Fibroblast of lung (primary cell): Measurements from ENCODE around the gene RAB37. TPM values are rescaled to one million over a fixed set of nuclear protein-coding genes. Genes with fewer than 3 reads are reported as not detected.

Experiments used
- DNase-seq, 2 donors: peaks; one replicate each; pipeline versions ENCODE4 v3.0.0 to v3.0.0-alpha.2; 2010; ENCODE audit warnings: low read depth in 2 of 2
- H2AFZ ChIP-seq: 2 replicates; pipeline ENCODE4 v1.5.1; 2012; ENCODE audit warnings: low read length, control low read depth, inconsistent platforms
- H3K27ac ChIP-seq: 2 replicates; pipeline ENCODE4 v1.5.1; 2011; ENCODE audit warnings: low read length, control low read depth; ENCODE audit not compliant: insufficient read depth
- H3K27me3 ChIP-seq: 2 replicates; pipeline ENCODE4 v1.5.1; 2011; ENCODE audit warnings: mild to moderate bottlenecking, low read length; ENCODE audit not compliant: control insufficient read depth, insufficient read depth
- H3K36me3 ChIP-seq: 2 replicates; pipeline ENCODE4 v1.5.1; 2011; ENCODE audit warnings: low read length; ENCODE audit not compliant: control insufficient read depth, insufficient read depth
- H3K4me1 ChIP-seq: 2 replicates; pipeline ENCODE4 v1.5.1; 2011; ENCODE audit warnings: low read length; ENCODE audit not compliant: control insufficient read depth, insufficient read depth; ENCODE audit errors: extremely low read depth
- H3K4me2 ChIP-seq: 2 replicates; pipeline ENCODE4 v1.5.1; 2011; ENCODE audit warnings: low read length, control low read depth; ENCODE audit not compliant: insufficient read depth; ENCODE audit errors: extremely low read depth
- H3K4me3 ChIP-seq, 4 experiments: fragments of 200-600 bp in 1 of 4; sonication (generic) in 1 of 4; replicated peaks in 1 of 4; 2 replicates each; pipeline ENCODE4 v1.5.1; 2011 to 2016; ENCODE audit warnings: low read length in 4 of 4, low read depth in 3 of 4, mild to moderate bottlenecking in 3 of 4, control low read depth in 2 of 4, inconsistent platforms in 1 of 4, mixed read lengths in 1 of 4; ENCODE audit not compliant: insufficient read depth in 1 of 4; ENCODE audit errors: control extremely low read depth in 1 of 4
- H3K79me2 ChIP-seq: 2 replicates; pipeline ENCODE4 v1.5.1; 2012; ENCODE audit warnings: mild to moderate bottlenecking, low read length, inconsistent platforms; ENCODE audit not compliant: control insufficient read depth, insufficient read depth
- H3K9ac ChIP-seq: 2 replicates; pipeline ENCODE4 v1.5.1; 2011; ENCODE audit warnings: mild to moderate bottlenecking, low read length, control low read depth; ENCODE audit not compliant: insufficient read depth
- H3K9me3 ChIP-seq: 2 replicates; pipeline ENCODE4 v1.5.1; 2012; ENCODE audit warnings: low read depth, low read length; ENCODE audit not compliant: control insufficient read depth, insufficient read depth
- H4K20me1 ChIP-seq: 2 replicates; pipeline ENCODE4 v1.5.1; 2011; ENCODE audit warnings: low read length; ENCODE audit not compliant: control insufficient read depth, insufficient read depth; ENCODE audit errors: extremely low read depth
- CTCF ChIP-seq, 2 donors: IDR thresholded peaks in 1 of 2; conservative IDR thresholded peaks in 1 of 2; 1 replicate in 1 of 2; 2 replicates in 1 of 2; pipeline ENCODE4 v1.5.1; 2011 to 2012; ENCODE audit warnings: low read length in 2 of 2, control low read depth in 1 of 2, inconsistent platforms in 1 of 2, low read depth in 1 of 2, mild to moderate bottlenecking in 1 of 2
- EZH2 ChIP-seq: IDR thresholded peaks from 2 replicates; pipeline ENCODE4 v1.5.1; 2012; ENCODE audit warnings: low read length, control low read depth, mild to moderate bottlenecking; ENCODE audit errors: missing control alignments
- polyA minus RNA-seq: library from RNA; depleted of rRNA, polyadenylated mRNA; stranded (reverse); fragments of >200 nt; gene quantifications from 2 replicates; pipeline ENCODE4 v1.2.3, GENCODE V29; 2011; ENCODE audit warnings: low replicate concordance
- polyA plus RNA-seq, 2 donors: library from polyadenylated mRNA; depleted of rRNA in 1 of 2; stranded (reverse) in 1 of 2; unstranded in 1 of 2; fragments of >200 nt; gene quantifications; 2 replicates each; pipeline ENCODE4 v1.2.1, GENCODE V29; 2011 to 2012; ENCODE audit warnings: missing spikeins in 1 of 2
- total RNA-seq: library from RNA; depleted of rRNA; stranded (reverse); fragments of >200 nt; gene quantifications from 2 replicates; pipeline ENCODE4 v1.2.1, GENCODE V29; 2014

The RAB37 gene
- 0.26 and 0.66 TPM in 2 replicates for total RNA-seq
- polyA plus RNA-seq: 0.08 and 0.65 TPM in 2 replicates
- polyA plus RNA-seq (2012): 0.18 and 0.41 TPM in 2 replicates
- polyA minus RNA-seq: 0.33 TPM in 1 of 2 replicates, not detected in the other

DNA sequence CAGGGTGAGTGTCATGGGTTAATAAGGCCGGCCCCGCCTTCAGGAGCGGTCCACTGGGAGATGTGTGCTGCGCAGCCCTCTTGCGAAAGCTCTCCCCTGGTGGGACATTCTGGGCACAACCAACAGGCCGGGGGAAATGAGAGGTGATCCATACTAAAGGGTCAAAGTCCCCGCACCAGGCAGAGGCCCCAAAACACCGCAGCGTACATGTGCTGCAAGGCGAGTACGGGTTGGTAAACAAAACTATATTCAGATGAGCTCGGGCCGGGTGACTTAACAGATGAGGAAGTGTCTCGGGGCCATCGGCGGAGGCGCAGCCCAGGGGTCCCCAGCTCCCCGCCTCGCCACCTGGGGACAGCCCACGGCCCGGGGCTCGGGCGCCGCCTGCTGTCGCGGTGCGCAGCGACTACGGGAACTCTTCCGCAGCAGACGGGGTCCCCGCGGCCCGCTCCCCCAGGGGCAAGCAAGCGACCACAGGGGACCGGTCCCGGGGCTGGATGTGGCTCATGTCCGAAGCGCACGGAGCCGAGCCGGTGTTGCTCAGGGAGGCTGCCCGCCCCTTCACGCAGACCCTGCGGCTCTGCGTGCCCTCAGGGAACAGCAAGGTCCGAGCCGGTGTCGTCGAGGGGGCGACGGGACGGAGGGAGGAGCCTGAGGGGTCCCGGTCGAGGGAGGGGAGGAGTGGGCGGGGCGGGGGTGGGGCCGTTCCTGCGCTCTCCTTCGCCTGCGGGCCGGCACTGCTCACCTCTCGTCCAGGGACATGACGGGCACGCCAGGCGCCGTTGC is at the start of gene RAB37:
TSS of gene RAB37 (plus strand) at position 744 of the 786 bp plus-strand sequence. CDS start at position 761, 17 bp downstream.
- no peak within 1 kb of the TSS for H2AFZ ChIP-seq
- H3K4me3 ChIP-seq: no peak within 1 kb of the TSS

DNA sequence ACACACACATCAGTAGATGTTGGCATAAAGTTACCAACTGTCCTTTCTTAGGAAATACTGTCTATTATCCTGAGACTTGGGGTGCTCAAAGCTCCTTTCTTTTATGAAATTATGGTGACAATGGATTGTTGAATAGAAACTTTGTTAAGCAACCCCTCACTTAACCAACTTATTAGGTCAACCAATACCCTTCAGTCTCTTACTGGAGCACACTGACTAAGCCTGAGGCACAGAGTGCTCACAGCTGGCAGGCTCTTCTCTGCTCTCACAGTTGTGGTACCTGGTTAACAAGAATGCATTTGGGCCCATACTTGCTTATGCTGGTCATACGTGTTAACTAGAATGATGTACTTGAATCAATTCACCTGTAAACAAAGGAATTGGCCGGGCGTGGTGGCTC is 49.2 kb upstream of the RAB37 start:
- no peak overlapping the region for H3K4me2 ChIP-seq
- no peaks in the 10 kb centered on the region for H3K4me1 ChIP-seq
- TF ChIP-seq CTCF (conservative IDR thresholded peaks at IDR 0.05 in 1 of 2, IDR thresholded peaks at IDR 0.05 in 1 of 2; ENCODE audit: low read depth in 1 of 2, low read length in 2 of 2) (no peak), EZH2 (no peak)
- H3K79me2 ChIP-seq: no peaks in the 10 kb centered on the region
- no peaks in the 10 kb centered on the region for H3K27me3 ChIP-seq
- no peak overlapping the region for H3K4me3 ChIP-seq
- H3K9ac ChIP-seq: no peak overlapping the region
- no peak for DNase-seq
- H2AFZ ChIP-seq: no peak overlapping the region
- no peak overlapping the region for H3K27ac ChIP-seq
- H3K36me3 ChIP-seq: no peaks in the 10 kb centered on the region
- no peaks in the 10 kb centered on the region for H4K20me1 ChIP-seq
- H3K9me3 ChIP-seq: no peaks in the 10 kb centered on the region

More for the DNA sequence above, at the start of gene RAB37:
- DNase-seq: no peak
- Histone ChIP-seq H3K27ac (no peak within 1 kb of the TSS), H3K36me3 (no peaks in the 10 kb centered on the region), H3K9me3 (no peaks in the 10 kb centered on the region), H3K79me2 (no peaks in the 10 kb centered on the region), H3K9ac (no peak within 1 kb of the TSS), H4K20me1 (no peaks in the 10 kb centered on the region), H3K27me3 (peaks cover 19% of the 10 kb centered on the region), H3K4me2 (no peak within 1 kb of the TSS), H3K4me1 (no peaks in the 10 kb centered on the region)
- no peak for TF ChIP-seq EZH2
- no peak for TF ChIP-seq CTCF (conservative IDR thresholded peaks at IDR 0.05 in 1 of 2, IDR thresholded peaks at IDR 0.05 in 1 of 2; ENCODE audit: low read depth in 1 of 2, low read length in 2 of 2)

- no peak for DNase-seq
- no peaks in the 10 kb centered on the region for H3K36me3 ChIP-seq
- TF ChIP-seq CTCF (conservative IDR thresholded peaks at IDR 0.05 in 1 of 2, IDR thresholded peaks at IDR 0.05 in 1 of 2; ENCODE audit: low read depth in 1 of 2, low read length in 2 of 2) (no peak), EZH2 (no peak)
Observed at GRCh38 chr17:74690409-74690825, 46.6 kb upstream of the RAB37 start.

More at GRCh38 chr17:74690409-74690825, 46.6 kb upstream of the RAB37 start:
- no peaks in the 10 kb centered on the region for H3K9me3 ChIP-seq
- no peak overlapping the region for H3K27ac ChIP-seq
- no peak overlapping the region for H3K4me2 ChIP-seq
- no peak overlapping the region for H3K4me3 ChIP-seq
- no peak overlapping the region for H2AFZ ChIP-seq
- H3K79me2 ChIP-seq: no peaks in the 10 kb centered on the region
- H4K20me1 ChIP-seq: no peaks in the 10 kb centered on the region
- H3K9ac ChIP-seq: no peak overlapping the region
- H3K4me1 ChIP-seq: no peaks in the 10 kb centered on the region
- no peaks in the 10 kb centered on the region for H3K27me3 ChIP-seq
